B cell (primary cell): Measurements from ENCODE around the gene GRK5. TPM values are rescaled to one million over a fixed set of nuclear protein-coding genes. Genes with fewer than 3 reads are reported as not detected.

ENCODE experiments used
- ATAC-seq: fragments of 200-7000 bp; cut with Tn5 transposase; one replicate; pipeline ENCODE4 v1.10.0; 2021; ENCODE audit warnings: low read depth, mild to moderate bottlenecking, moderate number of reproducible peaks, moderate library complexity
- CTCF ChIA-PET: fragments of 350-600 bp; sonication (Branson Sonifier 250); formaldehyde crosslinking; loops from one replicate; lab custom pipeline; 2021; ENCODE audit warnings: antibody characterized with exemption, inconsistent platforms; lab: Charles Lee
- POLR2A ChIA-PET: fragments of 350-600 bp; sonication (Branson Sonifier 250); formaldehyde crosslinking; loops from one replicate; lab custom pipeline; 2021; ENCODE audit warnings: antibody characterized with exemption; lab: Charles Lee
- DNase-seq: peaks from one replicate; pipeline ENCODE4 v3.0.0; 2013
- H2AFZ ChIP-seq: 2 replicates; pipeline ENCODE4 v1.6.1; 2012; ENCODE audit warnings: mild to moderate bottlenecking, low read depth, low read length; ENCODE audit not compliant: insufficient read depth, poor library complexity, severe bottlenecking
- H3K27ac ChIP-seq, 2 donors: 1 replicate in 1 of 2; 2 replicates in 1 of 2; pipeline ENCODE4 v1.5.1; 2012 to 2013; ENCODE audit warnings: low read length in 2 of 2, mild to moderate bottlenecking in 2 of 2, moderate library complexity in 1 of 2
- H3K27me3 ChIP-seq, 4 experiments: fragments of 200-600 bp in 1 of 4; sonication (generic) in 1 of 4; replicated peaks in 1 of 4; 1 replicate in 2 of 4; 2 replicates in 2 of 4; pipeline versions ENCODE4 v1.6.1 to v1.7.0; 2013 to 2016; ENCODE audit warnings: low read length in 3 of 4, mild to moderate bottlenecking in 2 of 4, mixed read lengths in 1 of 4, moderate library complexity in 1 of 4; ENCODE audit not compliant: insufficient read depth in 4 of 4, control insufficient read depth in 3 of 4; ENCODE audit errors: control extremely low read depth in 1 of 4
- H3K36me3 ChIP-seq, 2 experiments: replicated peaks in 1 of 2; 1 replicate in 1 of 2; 2 replicates in 1 of 2; pipeline versions ENCODE4 v1.6.1 to v1.7.1; 2013; ENCODE audit warnings: low read length in 1 of 2; ENCODE audit not compliant: insufficient read depth in 2 of 2, control insufficient read depth in 1 of 2; ENCODE audit errors: control extremely low read depth in 1 of 2, extremely low read depth in 1 of 2
- H3K4me1 ChIP-seq, 2 donors: fragments of 200-600 bp in 1 of 2; sonication (generic) in 1 of 2; 1 replicate in 1 of 2; 2 replicates in 1 of 2; pipeline versions ENCODE4 v1.5.1 to v1.6.1; 2013 to 2017; ENCODE audit warnings: low read length in 2 of 2; ENCODE audit not compliant: control insufficient read depth in 2 of 2, insufficient read depth in 2 of 2
- H3K4me2 ChIP-seq: replicated peaks from 2 replicates; pipeline ENCODE3; 2012; ENCODE audit warnings: mild to moderate bottlenecking, low read depth, low read length; ENCODE audit not compliant: poor library complexity, severe bottlenecking
- H3K4me3 ChIP-seq, 5 experiments: fragments of 200-600 bp in 1 of 5; sonication (generic) in 1 of 5; 1 replicate in 3 of 5; 2 replicates in 2 of 5; pipeline versions ENCODE4 v1.5.1 to v1.7.0; 2011 to 2016; ENCODE audit warnings: low read length in 4 of 5, mild to moderate bottlenecking in 4 of 5, low read depth in 2 of 5, control low read depth in 1 of 5, moderate library complexity in 1 of 5; ENCODE audit not compliant: insufficient read depth in 1 of 5; ENCODE audit errors: control extremely low read depth in 1 of 5, extremely low read depth in 1 of 5
- H3K79me2 ChIP-seq: fragments of 200-600 bp; sonication (generic); one replicate; pipeline ENCODE4 v1.6.0; 2016; ENCODE audit warnings: low read length; ENCODE audit not compliant: control insufficient read depth, insufficient read depth
- H3K9ac ChIP-seq: fragments of 200-600 bp; sonication (generic); 2 replicates; pipeline ENCODE4 v1.6.1; 2017; ENCODE audit warnings: mild to moderate bottlenecking, low read length, moderate library complexity
- H3K9me3 ChIP-seq, 3 donors: one replicate each; pipeline versions ENCODE4 v1.6.1 to v1.7.1; 2013; ENCODE audit warnings: low read length in 2 of 3; ENCODE audit not compliant: control insufficient read depth in 2 of 3, insufficient read depth in 1 of 3; ENCODE audit errors: control extremely low read depth in 1 of 3
- H4K20me1 ChIP-seq: 2 replicates; pipeline ENCODE4 v1.6.0; 2012; ENCODE audit warnings: mild to moderate bottlenecking, low read length; ENCODE audit not compliant: insufficient read depth, control insufficient read depth, poor library complexity, severe bottlenecking
- H3K27ac Mint-ChIP-seq: one replicate; pipeline ENCODE4 v1.8.0; 2021; ENCODE audit warnings: mixed read lengths
- H3K27me3 Mint-ChIP-seq: one replicate; pipeline ENCODE4 v1.8.0; 2021; ENCODE audit warnings: mixed read lengths
- H3K4me1 Mint-ChIP-seq: one replicate; pipeline ENCODE4 v1.8.0; 2021; ENCODE audit warnings: mixed read lengths
- H3K4me3 Mint-ChIP-seq: one replicate; pipeline ENCODE4 v1.8.0; 2021; ENCODE audit warnings: mixed read lengths
- H3K9me3 Mint-ChIP-seq: one replicate; pipeline ENCODE4 v1.8.0; 2022; ENCODE audit warnings: mixed read lengths; ENCODE audit not compliant: insufficient read depth
- EZH2 ChIP-seq: IDR thresholded peaks from 2 replicates; pipeline ENCODE4 v1.6.1; 2012; ENCODE audit warnings: borderline replicate concordance, low read depth, mild to moderate bottlenecking, moderate library complexity, low read length; ENCODE audit not compliant: insufficient read depth, poor library complexity, severe bottlenecking
- WGBS: methylation state at CpG from one replicate; pipeline ENCODE4 v1.1.5; 2013; ENCODE audit warnings: missing lambda C conversion rate; ENCODE audit not compliant: insufficient coverage; 5-methylcytosine and 5-hydroxymethylcytosine counted together
- intact Hi-C: fragments of 100-400 bp; cut with micrococcal nuclease; formaldehyde crosslinking; loops from one replicate; pipeline ENCODE4 v1.10.0; 2022
- polyA plus RNA-seq: library from polyadenylated mRNA; depleted of rRNA; stranded (reverse); fragments of >200 nt; gene quantifications from 2 replicates; pipeline ENCODE4 v1.2.3, GENCODE V29; 2012
- total RNA-seq, 2 donors: library from RNA; stranded (reverse); fragments of 120-200 nt in 1 of 2; gene quantifications; 1 replicate in 1 of 2; 2 replicates in 1 of 2; pipeline versions ENCODE4 v1.2.3 to v1.2.4, GENCODE V29; 2013 to 2022
- TF ChIP-seq, protein P1 (sequence below): fragments of 200-600 bp; IDR thresholded peaks from one replicate; pipeline ENCODE4 v1.8.0; 2022; ENCODE audit warnings: antibody characterized with exemption, mild to moderate bottlenecking

The GRK5 gene
- total and polyA plus RNA-seq, 2 donors (not counting 1 experiment from before 2014, with no cell fraction given): 21.9 to 54.8 TPM

DNA sequence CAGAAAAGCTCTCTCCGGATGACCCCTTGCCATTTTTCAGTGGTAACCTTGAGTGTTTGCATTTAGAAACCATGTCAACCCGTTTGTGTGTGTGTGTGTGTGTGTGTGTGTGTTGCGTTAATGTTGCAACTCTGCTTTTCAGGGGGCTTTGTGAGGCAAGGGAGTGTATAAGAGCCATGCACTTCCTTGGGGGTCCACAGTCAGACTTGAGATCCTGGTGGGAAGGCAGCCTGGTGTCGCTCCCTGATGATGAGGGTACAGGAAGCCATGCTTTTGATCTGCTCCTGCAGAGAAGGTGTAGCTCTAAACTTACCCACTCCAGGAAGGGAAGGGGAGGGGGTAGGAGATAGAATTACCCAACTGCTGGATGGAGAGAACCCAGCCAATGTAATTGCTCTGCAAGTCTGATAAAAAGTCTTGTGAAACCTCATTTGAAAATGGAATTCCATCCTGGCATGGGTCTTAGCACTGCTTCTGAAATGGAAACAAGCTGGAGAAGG, 10.7 kb downstream of the GRK5 start:
- Histone ChIP-seq H3K79me2 (peaks cover 98% of the 10 kb centered on the region), H2AFZ (no peak overlapping the region), H3K27me3 (no peaks in the 10 kb centered on the region), H3K4me1 (peaks cover 9 to 20% of the 10 kb centered on the region in 2 donors), H3K9me3 (no peaks in the 10 kb centered on the region), H4K20me1 (peaks cover 52% of the 10 kb centered on the region), H3K9ac (no peak overlapping the region), H3K27ac (no peak overlapping the region), H3K4me2 (no peak overlapping the region), H3K36me3 (no peaks in the 10 kb centered on the region), H3K4me3 (no peak overlapping the region)
- TF ChIP-seq, protein P1, sequence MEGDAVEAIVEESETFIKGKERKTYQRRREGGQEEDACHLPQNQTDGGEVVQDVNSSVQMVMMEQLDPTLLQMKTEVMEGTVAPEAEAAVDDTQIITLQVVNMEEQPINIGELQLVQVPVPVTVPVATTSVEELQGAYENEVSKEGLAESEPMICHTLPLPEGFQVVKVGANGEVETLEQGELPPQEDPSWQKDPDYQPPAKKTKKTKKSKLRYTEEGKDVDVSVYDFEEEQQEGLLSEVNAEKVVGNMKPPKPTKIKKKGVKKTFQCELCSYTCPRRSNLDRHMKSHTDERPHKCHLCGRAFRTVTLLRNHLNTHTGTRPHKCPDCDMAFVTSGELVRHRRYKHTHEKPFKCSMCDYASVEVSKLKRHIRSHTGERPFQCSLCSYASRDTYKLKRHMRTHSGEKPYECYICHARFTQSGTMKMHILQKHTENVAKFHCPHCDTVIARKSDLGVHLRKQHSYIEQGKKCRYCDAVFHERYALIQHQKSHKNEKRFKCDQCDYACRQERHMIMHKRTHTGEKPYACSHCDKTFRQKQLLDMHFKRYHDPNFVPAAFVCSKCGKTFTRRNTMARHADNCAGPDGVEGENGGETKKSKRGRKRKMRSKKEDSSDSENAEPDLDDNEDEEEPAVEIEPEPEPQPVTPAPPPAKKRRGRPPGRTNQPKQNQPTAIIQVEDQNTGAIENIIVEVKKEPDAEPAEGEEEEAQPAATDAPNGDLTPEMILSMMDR: no peak
- TF ChIP-seq EZH2: no peak
- Mint-ChIP-seq H3K4me1 (peaks cover 36% of the 10 kb centered on the region), H3K9me3 (no peaks in the 10 kb centered on the region), H3K4me3 (no peak overlapping the region), H3K27me3 (no peaks in the 10 kb centered on the region), H3K27ac (no peak overlapping the region)
- no peak for DNase-seq
- 88% methylated on average over 2 of the region's 4 CpGs for WGBS
- no peak for ATAC-seq
- intact Hi-C loops: no loop called here
- ChIA-PET POLR2A (no interaction called here), CTCF (interaction anchor here (0.7 to 2.7 kb wide), 3 partner anchors 9 to 104 kb away, joined by 4 to 21 read pairs (median 4); partner anchors contain the start of gene GRK5)

DNA sequence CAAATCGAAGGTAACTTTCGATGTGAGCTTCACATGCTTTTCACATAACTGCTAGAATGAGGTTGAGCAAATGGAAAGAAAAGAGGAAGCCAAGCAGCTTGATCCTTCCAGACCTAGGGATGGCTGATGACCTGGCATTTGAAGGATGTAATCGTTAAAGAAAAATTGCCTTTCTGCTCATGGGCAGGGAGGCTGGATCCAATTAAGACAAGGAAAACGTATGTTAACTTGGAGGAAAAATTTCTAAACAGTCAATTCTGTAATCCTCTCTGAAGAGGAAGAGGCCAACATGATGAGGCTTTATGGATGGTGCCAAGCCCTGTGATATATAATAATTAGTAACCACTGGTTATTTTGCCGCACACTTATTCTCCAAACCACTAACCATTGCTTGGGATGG, 12.5 kb downstream of the GRK5 start:
- Mint-ChIP-seq H3K27ac (no peak overlapping the region), H3K4me3 (no peak overlapping the region), H3K27me3 (no peaks in the 10 kb centered on the region), H3K9me3 (no peaks in the 10 kb centered on the region), H3K4me1 (peaks cover 27% of the 10 kb centered on the region)
- no peak overlapping the region for H2AFZ ChIP-seq
- no peaks in the 10 kb centered on the region for H3K27me3 ChIP-seq
- no peak overlapping the region for H3K4me2 ChIP-seq
- intact Hi-C loops: no loop called here
- no peak for TF ChIP-seq EZH2
- TF ChIP-seq, protein P1: no peak
- H3K4me3 ChIP-seq: no peak overlapping the region
- no CpG with 5 or more reads among the region's 5 CpGs for WGBS
- DNase-seq (no peak), ATAC-seq (no peak)
- peaks cover 0 to 7% of the 10 kb centered on the region in 2 donors for H3K4me1 ChIP-seq
- H3K36me3 ChIP-seq: no peaks in the 10 kb centered on the region
- no peak overlapping the region for H3K27ac ChIP-seq
- H3K79me2 ChIP-seq: peaks cover 95% of the 10 kb centered on the region
- ChIA-PET POLR2A (no interaction called here), CTCF (interaction anchor here (2.7 kb wide), 1 partner anchor 11 kb away, joined by 21 read pairs; no protein-coding TSS in a partner anchor)
- H3K9ac ChIP-seq: no peak overlapping the region
- no peaks in the 10 kb centered on the region for H3K9me3 ChIP-seq
- H4K20me1 ChIP-seq: peaks cover 62% of the 10 kb centered on the region
